ENCODE results near the gene FBP2. TPM values are rescaled to one million over a fixed set of nuclear protein-coding genes. Genes with fewer than 3 reads are reported as not detected.
A peak's percentile ranks its signal among the peaks of the same experiment; 100 is the strongest.

Gene FBP2
- total and polyA plus RNA-seq, 8 donors: 0.46 to 0.95 (median 0.60) TPM; not detected in 1

- H3K4me3 ChIP-seq: no peak overlapping the region
- H3K27ac ChIP-seq: peak overlapping the region; percentile 35 to 73 (median 59)
- H3K36me3 ChIP-seq: no peaks in the 10 kb centered on the region
- no peaks in the 10 kb centered on the region for H3K27me3 ChIP-seq
- FAIRE-seq: no peak
- intact Hi-C loops (cut with DNase I): no loop called here
- TF ChIP-seq CTCF (IDR thresholded peaks at IDR 0.05): no peak
- no peaks in the 10 kb centered on the region for H3K9me3 ChIP-seq
- peak in 1 of 6 donors; percentile 37 for DNase-seq
- H3K4me1 ChIP-seq: peaks cover 16 to 35% (median 31%) of the 10 kb centered on the region in 3 donors
- 47 to 49% methylated on average over 3 of the region's 3 CpGs for WGBS, 2 donors
- peak in 3 of 4 donors; percentile 2 to 4 (median 3) for ATAC-seq
Measured at GRCh38 chr9:94611638-94612068, 18.0 kb upstream of the FBP2 start.

- ATAC-seq (no peak), FAIRE-seq (no peak), DNase-seq (no peak)
- Histone ChIP-seq H3K9me3 (no peaks in the 10 kb centered on the region), H3K36me3 (no peaks in the 10 kb centered on the region), H3K4me3 (no peak overlapping the region), H3K27ac (peak overlapping the region in 1 of 4 donors; percentile 79), H3K27me3 (no peaks in the 10 kb centered on the region), H3K4me1 (peaks cover 16 to 35% (median 31%) of the 10 kb centered on the region in 3 donors)
- WGBS, 2 donors: 70% methylated on average over 6 of the region's 6 CpGs
- TF ChIP-seq CTCF (IDR thresholded peaks at IDR 0.05): no peak
- intact Hi-C loops (cut with DNase I): no loop called here
Measured at GRCh38 chr9:94610181-94610606, 16.6 kb upstream of the FBP2 start.

GRCh38 chr9:94607423-94607691 is 13.7 kb upstream of the FBP2 start:
- intact Hi-C loops (cut with DNase I): no loop called here
- ATAC-seq (no peak), DNase-seq (no peak), FAIRE-seq (no peak)
- Histone ChIP-seq H3K27me3 (no peaks in the 10 kb centered on the region), H3K36me3 (no peaks in the 10 kb centered on the region), H3K9me3 (no peaks in the 10 kb centered on the region), H3K27ac (peak overlapping the region in 1 of 4 donors; percentile 83), H3K4me3 (no peak overlapping the region), H3K4me1 (peaks cover 16 to 34% (median 31%) of the 10 kb centered on the region in 3 donors)
- no peak for TF ChIP-seq CTCF (IDR thresholded peaks at IDR 0.05)
- WGBS, 2 donors: 93 to 94% methylated on average over 8 of the region's 8 CpGs

GRCh38 chr9:94606646-94607422 is 13.2 kb upstream of the FBP2 start:
- WGBS, 2 donors: 85 to 88% methylated on average over 24 of the region's 24 CpGs
- DNase-seq: no peak
- ATAC-seq: no peak
- Histone ChIP-seq H3K27me3 (no peaks in the 10 kb centered on the region), H3K36me3 (no peaks in the 10 kb centered on the region), H3K27ac (peak overlapping the region in 1 of 4 donors; percentile 83), H3K4me1 (peaks cover 16 to 29% (median 28%) of the 10 kb centered on the region in 3 donors), H3K4me3 (no peak overlapping the region), H3K9me3 (no peaks in the 10 kb centered on the region)
- TF ChIP-seq CTCF (IDR thresholded peaks at IDR 0.05): no peak
- no peak for FAIRE-seq
- intact Hi-C loops (cut with DNase I): no loop called here
